Fibroblast of villous mesenchyme (primary cell): ENCODE data around the gene TMEM109. TPM values are rescaled to one million over a fixed set of nuclear protein-coding genes. Genes with fewer than 3 reads are reported as not detected.

Experiments used
- DNase-seq: peaks from one replicate; pipeline ENCODE4 v3.0.0-alpha.2; 2010; ENCODE audit warnings: low read depth
- H3K4me3 ChIP-seq: 2 replicates; pipeline ENCODE4 v1.5.1; 2011; ENCODE audit warnings: low read depth, mild to moderate bottlenecking, low read length
- total RNA-seq: library from RNA; depleted of rRNA; stranded (reverse); fragments of >200 nt; gene quantifications from 2 replicates; pipeline ENCODE4 v1.2.3, GENCODE V29; 2012
- TF ChIP-seq, protein P1 (sequence below): IDR thresholded peaks from 2 replicates; pipeline ENCODE4 v1.5.1; 2012; ENCODE audit warnings: low read depth, mild to moderate bottlenecking, low read length; ENCODE audit not compliant: insufficient read depth

Gene TMEM109
- total RNA-seq, 1 donor, result 28.9 TPM

DNA sequence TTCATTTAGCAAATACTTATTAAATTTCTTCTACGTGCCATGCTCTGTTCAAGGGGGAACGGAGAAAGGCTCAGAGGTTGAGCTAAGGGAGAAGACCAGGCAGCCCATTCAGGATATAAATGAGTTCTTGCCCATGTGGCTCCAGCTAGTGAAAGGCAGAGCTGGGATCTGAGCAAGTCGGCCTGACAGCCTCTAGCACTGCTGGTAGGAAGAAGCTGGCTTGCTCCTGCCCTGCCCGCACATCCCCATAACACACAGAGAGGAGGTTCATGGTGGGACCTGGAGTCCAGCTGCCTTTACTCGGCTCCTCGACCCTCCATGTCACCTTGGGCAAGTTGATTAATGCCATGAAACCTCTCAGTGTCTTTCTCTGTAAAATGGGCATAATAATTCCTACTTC is 36.1 kb downstream of the TMEM109 start:
- TF ChIP-seq, protein P1, sequence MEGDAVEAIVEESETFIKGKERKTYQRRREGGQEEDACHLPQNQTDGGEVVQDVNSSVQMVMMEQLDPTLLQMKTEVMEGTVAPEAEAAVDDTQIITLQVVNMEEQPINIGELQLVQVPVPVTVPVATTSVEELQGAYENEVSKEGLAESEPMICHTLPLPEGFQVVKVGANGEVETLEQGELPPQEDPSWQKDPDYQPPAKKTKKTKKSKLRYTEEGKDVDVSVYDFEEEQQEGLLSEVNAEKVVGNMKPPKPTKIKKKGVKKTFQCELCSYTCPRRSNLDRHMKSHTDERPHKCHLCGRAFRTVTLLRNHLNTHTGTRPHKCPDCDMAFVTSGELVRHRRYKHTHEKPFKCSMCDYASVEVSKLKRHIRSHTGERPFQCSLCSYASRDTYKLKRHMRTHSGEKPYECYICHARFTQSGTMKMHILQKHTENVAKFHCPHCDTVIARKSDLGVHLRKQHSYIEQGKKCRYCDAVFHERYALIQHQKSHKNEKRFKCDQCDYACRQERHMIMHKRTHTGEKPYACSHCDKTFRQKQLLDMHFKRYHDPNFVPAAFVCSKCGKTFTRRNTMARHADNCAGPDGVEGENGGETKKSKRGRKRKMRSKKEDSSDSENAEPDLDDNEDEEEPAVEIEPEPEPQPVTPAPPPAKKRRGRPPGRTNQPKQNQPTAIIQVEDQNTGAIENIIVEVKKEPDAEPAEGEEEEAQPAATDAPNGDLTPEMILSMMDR, result no peak
- no peak overlapping the region for H3K4me3 ChIP-seq
- DNase-seq, result no peak

DNA sequence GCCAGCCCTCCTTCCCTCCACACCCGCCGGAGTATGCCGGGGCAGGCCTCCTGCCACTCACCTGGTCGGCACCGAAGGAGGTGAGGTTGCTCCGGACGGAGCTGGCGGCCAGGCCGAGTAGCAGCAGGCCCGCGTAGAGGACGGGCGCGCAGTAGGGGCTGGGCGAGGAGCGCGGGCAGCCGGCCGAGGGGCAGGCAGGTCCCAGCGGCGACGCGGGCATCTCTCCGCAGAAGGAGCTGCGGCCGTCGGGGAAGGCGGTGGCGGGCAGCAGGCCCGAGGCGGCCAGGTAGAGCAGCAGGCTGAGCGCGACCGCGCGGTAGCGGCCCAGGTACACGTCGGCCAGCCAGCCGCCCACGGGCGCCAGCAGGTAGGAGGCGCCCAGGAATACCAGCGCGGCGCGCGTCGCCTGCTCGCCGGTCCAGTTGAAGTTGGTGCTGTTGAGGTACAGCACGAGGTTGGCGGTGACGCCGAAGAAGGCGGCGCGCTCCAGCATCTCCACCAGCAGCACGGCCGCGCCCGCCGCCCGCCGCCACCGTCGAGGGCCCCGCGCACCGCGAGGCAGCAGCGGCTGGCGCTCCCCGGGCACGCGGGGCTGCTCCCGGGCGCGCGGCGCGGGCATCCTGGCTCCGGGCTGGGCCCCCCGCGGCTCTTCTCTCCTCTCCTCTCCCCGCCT is 37.1 kb downstream of the TMEM109 start:
- DNase-seq, result peak; percentile 24
- H3K4me3 ChIP-seq, result peak overlapping the region; percentile 63
- TF ChIP-seq, protein P1, result no peak

- peak overlapping the region; percentile 63 for H3K4me3 ChIP-seq
- TF ChIP-seq, protein P1, result no peak
- DNase-seq, result peak; percentile 6
These were observed 37.6 kb downstream of the TMEM109 start for GRCh38 chr11:60951606-60951903.

GRCh38 chr11:60951904-60952741 is 38.2 kb downstream of the TMEM109 start, which contains the start of gene SLC15A3:
Gene SLC15A3, minus strand, starts transcription at chr11:60952176. Its CDS starts 625 bp downstream, at chr11:60951551.
- H3K4me3 ChIP-seq, result peak within 1 kb of the TSS; percentile 63
- peak; percentile 69 for DNase-seq
- TF ChIP-seq, protein P1, result no peak

DNA sequence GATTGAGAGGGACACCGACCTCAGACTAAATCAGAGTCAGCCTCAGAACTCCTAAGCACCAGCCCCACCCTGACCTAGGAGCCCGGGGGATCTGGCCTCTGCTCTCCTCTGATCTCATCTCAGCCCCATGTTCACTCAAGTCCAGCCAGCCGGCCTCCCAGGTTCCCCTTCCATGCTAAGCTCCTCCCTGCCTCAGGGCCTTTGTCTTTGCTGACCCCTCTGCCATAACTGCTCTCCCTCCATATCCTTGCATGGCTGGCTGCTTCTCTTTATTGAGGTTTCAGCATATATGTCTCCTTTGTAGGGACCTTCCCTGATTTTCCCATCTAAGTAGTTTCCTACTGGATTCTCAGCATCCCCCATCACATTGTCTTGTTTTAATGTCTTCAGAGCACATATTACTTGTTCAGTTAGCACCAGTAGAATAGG is 38.8 kb downstream of the TMEM109 start:
- DNase-seq, result no peak
- peak overlapping the region; percentile 63 for H3K4me3 ChIP-seq
- TF ChIP-seq, protein P1, result no peak

DNA sequence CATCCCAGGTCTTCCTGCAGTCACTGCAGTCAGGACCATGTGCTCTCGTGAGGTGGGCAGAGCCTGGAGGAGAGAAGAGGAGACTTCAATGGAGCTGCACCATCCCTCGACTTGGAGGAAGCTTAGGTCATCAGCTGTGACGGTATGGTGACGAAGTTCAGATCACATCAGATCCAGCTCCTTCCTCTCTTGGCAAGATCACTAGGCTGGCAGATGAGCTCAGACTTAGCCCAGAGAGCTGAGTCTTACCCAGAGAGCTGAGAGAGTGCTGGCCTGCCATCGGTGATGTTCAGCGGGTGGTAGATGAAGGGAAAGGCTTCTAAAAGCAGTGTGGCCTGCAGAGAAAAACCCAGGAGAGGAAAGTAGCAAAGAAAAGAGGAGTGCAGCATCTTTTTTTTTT is 39.8 kb downstream of the TMEM109 start:
- DNase-seq, result no peak
- H3K4me3 ChIP-seq, result no peak overlapping the region
- TF ChIP-seq, protein P1, result no peak
